NCI-H510A (cell line): ENCODE results near the gene CBL.
A peak's percentile ranks its signal among the peaks of the same experiment; 100 is the strongest.
"Not testable (repeated sequence)": the region's sequence is repeated elsewhere in the genome, so short reads cannot be mapped to it uniquely, and the experiment has no call there.

Source experiments
- DNase-seq: peaks from one replicate; lab custom pipeline; 2025; lab: John Stamatoyannopoulos, UW

The CBL gene

DNA sequence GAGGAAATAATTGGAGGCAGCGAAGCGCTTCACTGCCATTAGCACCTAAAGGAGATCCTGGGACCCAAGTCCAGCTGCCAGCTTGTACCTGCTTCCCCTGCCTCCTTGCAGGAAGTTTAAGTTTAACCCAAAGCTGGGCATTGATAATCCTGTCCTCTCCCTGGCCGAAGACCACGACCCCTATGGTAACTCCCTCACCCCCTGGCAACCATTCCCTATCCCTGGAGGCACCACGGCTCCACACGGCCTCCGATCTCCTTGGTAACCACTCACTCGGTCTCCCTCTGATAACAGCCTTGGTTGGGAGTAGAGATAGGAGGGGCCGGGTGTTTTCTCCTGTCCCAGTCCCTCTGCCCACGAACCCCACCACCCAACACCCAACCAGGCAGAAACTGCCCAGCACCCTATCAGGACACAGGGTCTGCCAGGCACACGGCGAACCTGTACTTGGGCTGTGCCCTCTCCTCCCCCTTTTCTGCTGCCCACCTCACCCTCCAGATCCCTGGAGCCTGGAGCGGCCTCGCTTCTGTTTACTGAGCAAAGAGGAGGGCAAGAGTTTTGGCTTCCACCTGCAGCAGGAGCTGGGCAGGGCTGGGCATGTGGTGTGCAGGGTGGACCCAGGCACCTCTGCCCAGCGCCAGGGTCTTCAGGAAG lies 20.0 kb upstream of the CBL start:
- no peak for DNase-seq

DNA sequence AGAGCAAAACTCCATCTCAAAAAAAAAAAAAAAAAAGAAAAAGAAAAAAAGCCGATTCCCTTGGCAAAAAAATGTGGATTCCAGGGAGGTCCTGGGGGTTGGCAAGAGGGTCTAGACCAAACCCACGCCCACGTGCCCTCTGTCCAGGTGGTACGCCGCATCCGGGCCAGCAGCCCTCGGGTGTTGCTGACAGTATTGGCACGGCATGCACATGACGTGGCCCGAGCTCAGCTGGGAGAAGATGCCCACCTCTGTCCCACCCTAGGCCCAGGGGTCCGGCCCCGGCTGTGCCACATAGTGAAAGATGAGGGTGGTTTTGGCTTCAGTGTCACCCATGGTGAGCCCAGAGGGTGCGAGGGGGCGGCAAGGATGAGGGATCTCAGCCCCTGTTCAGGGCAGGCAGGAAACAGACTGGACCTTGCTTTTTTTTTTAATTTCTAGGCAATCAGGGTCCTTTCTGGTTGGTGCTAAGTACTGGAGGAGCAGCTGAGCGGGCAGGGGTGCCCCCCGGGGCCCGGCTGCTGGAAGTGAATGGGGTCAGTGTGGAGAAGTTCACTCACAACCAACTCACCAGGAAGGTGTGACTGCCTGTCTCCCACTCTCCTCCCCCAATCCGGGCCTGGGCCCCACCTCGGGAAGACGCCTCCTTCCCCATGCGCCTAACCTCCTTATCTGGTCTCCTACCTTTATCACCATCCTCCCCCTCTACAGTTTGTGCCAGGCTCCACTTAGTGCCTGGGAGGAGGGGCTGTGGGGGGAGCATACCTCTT lies 18.8 kb upstream of the CBL start:
- DNase-seq, result no peak

DNA sequence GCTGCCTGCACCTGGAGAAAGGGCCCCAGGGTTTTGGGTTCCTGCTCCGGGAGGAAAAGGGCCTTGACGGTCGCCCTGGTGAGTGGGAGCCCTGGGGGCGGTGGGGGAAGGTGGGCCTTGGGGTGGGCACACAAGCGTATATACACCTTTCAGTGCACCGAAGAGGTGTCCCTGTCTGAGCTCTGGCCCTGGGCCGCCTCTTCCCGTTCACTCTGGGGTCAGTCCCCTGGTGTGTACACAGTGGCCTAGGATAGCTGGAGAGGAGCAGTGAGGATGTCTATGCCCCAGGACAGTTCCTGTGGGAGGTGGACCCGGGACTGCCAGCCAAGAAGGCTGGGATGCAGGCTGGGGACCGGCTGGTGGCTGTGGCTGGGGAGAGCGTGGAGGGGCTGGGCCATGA lies 18.1 kb upstream of the CBL start:
- DNase-seq, result no peak

DNA sequence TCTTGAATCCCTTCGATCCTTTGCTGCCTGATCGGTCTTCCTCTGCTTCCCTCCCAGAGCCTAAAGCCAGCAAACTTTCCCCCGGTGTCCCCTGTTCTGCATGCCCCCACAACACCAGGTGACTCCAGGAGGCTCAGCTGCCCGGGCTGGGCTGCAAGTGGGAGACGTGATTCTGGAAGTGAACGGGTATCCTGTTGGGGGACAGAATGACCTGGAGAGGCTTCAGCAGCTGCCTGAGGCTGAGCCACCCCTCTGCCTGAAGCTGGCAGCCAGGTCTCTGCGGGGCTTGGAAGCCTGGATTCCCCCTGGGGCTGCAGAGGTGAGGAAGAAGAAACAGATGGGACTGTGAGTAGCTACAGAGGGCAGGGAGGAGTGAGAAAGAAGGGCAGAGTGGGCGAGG lies 17.3 kb upstream of the CBL start:
- DNase-seq, result no peak

DNA sequence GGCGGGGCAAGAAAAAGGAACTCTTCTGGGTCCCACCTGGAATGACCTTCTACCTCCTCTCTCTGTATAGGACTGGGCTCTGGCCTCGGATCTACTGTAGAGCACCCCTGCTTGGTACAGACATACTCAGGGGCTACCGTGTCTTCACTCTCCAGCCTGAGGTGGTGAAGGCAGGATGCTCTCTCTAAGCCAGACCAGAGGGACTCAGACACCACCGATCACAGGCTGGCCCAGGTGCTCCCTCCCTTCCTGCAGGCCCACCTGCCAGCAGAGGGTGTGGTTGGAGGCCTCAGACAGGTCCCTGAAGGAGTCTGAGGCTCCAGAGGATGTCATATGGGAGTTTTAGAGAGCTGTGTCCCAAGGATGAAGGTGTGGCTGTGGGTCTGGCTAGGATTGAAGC lies 16.7 kb upstream of the CBL start:
- DNase-seq, result no peak

DNA sequence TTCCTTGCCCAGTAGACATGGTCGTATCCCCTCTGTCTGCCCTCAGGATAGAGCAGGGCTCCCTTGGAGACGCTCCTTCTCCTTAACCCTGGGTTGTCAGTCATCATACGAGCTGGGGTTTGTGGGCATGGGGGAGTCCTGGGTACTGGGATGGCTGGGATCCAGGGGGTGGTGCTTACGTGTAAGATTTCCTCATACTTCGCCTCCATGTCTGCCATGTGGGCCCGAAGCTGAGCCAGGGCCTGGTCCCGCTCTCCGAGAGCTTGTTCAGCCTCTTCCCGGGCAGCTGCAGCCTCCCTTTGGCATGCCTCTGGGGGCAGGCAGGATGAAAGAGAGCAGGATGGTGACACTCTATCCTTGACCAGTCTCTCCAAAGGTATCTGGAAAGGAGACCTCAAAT lies 15.6 kb upstream of the CBL start:
- DNase-seq, result no peak

DNA sequence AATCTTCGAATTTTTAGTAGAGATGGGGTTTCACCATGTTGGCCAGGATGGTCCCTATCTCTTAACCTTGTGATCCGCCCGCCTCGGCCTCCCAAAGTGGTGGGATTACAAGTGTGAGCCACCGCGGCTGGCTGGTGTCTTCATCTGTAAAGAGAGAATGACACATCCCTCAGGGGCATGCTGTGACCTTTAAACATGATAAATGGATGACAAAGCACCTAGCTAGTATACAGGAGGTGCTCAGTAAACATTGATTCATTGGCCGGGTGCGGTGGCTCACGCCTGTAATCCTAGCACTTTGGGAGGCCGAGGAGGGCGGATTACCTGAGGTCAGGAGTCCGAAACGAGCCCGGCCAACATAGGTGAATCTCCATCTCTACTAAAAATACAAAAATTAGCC lies 14.9 kb upstream of the CBL start:
- DNase-seq, result not testable (repeated sequence)

DNA sequence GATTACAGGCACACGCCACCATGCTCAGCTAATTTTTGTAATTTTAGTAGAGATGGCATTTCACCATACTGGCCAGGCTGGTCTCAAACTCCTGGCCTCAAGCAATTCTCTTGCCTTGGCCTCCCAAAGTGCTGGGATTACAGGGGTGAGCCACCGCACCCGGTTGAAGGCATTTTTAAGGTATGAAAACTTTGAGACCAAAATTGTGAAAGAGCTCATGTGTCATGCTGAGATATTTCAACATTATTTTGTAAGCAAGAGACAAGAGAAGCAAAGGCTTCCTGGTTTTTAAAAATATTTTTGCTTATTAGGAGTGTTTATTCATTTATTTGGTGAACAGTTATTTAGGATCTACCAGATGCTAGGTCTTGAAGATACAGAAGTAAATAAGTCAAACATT lies 14.0 kb upstream of the CBL start:
- DNase-seq, result no peak

DNA sequence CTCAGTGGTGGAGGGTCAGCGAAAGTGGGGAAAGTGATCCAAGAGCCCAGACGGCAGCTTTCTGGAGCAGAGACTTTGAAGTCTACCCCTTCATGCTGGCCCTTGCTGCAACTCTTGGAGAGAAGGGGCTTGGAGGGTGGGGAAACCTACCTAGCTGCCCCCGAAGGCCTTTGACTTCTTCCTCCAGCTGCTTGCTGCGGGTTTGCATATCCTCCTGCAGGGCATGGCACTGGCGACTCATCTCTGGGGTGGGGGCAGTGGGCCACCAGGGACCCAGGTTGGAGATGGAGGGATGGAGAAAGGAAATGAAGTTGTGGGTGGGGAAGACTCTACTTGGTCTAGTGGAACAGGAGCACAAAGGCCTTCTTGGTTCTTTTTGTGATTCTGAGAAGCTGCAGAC lies 13.1 kb upstream of the CBL start:
- no peak for DNase-seq

DNA sequence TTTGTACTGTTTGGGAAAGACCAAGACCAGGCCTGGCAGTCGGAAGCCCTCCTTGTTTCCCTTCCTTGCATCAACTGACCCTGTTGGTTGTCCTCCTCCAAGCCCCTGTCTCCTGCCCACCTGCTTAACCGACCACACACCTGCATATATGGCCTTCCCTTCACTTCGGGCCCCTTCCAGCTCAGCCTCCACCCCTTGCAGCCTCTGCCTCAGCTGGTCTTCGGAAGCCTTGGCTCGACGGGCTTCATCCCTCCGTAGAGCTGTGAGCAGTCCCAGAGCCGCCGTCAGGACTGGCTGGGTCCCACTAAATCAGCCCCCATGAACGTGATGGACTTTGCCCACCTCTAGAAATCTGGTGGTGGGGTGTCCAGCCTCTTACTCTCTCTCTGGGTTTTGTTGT lies 12.5 kb upstream of the CBL start:
- no peak for DNase-seq

DNA sequence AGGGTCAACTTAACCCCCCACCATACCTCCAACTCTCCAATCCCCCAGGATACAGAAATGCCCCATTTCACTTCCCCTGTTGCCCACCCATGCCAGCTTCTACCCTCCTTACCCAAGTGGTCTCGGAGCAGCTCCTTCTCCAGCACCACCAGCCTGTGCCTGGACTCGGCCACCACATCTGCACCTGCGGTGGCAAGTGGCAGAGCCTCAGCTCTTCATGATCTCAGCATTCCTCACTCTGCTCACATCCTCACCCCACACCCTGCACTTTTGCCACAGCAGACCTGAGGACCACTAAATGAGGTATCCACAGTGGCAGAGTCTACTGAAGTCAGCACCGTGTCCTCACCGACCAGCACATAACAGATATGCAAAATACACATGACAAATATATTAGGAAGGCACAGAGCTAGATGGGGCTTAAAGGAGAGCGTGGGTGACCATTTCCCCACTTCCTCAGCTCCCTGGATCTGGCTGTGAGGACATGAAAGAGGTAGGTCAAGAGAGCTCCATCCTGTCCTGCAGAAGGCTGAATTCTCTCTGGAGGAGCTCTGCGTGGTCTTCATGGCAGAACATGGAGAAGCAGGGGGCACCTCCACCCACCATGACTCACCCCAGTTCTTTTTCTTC lies 11.2 kb upstream of the CBL start:
- DNase-seq, result no peak

DNA sequence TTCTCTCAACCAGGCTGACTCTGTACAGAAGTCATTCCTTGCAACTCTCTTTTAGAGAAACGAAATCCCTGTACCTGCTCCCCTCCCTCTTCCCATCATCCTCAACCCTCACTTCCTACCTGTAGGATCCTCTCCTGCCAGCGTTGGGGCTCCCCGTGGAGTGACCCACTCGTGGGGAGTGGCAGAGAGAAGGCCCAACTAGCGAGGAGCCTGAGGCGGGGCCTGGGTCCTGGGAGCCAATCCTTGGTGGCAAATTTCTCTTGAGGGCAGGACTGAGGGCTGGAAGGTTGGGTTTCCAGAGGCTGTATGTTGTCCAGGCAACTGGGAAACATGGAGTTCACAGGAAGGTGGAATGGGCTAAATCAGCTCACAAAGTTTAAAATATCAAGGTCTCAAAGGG lies 10.5 kb upstream of the CBL start:
- DNase-seq, result peak; percentile 87

DNA sequence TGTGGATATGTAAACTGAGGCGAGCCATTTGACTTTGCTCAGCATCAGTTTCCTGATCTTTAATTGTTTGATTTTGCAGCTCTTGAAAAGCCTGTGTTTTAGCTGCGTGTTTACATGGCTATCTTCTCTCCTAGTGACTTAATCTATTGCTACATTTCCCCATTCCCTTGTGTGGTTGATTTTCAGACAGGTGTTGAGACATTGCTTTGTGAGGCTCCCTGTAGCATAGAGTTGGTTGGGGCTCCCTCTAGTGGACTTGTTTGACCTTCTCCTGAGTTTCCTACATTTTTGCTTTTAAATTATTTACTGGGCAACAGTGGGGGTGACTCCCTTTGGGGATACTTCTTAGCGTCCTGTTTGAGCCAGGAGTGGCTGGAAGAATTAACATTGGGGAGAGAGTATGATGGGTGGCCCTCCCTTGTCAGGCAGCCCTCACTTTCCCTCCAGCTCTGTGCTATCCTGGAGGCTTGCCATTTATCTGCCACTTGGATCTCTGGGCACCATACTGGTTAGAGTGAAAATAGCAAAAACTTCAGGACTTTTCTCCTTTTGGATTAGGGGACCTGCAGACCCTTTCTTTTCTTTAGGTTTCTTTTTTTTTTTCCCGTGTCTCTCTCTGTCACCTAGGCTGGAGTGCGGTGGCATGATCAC lies 9.2 kb upstream of the CBL start:
- peak; percentile 70 for DNase-seq

DNA sequence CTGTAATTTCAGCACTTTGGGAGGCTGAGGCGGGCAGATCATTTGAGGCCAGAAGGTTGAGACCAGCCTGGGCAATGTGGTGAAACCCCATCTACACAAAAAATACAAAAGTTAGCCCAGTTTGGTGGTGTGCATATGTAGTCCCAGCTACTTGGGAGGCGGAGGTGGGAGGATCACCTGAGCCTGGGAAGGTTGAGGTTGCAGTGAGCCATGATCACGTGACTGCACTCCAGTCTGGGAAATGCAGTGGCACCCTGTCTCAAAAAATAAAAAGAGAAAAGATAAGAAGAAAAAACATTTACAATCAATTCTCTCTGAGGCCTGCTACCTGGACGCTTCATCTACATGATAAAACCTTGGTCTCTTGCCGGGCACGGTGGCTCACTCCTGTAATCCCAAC lies 7.2 kb upstream of the CBL start:
- no peak for DNase-seq

DNA sequence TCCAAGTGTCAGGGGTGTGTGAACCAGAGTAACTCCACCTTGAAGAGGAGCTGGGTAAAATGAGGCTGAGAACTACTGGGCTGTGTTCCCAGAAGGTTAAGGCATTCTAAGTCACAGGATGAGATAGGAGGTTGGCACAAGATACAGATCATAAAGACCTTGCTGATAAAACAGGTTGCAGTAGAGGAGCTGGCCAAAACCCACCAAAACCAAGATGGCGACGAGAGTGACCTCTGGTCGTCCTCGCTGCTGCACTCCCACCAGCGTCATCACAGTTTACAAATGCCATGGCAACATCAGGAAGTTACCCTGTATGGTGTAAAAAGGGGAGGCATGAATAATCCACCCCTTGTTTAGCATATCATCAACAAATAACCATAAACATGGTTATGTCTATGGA lies 4.9 kb upstream of the CBL start:
- DNase-seq, result not testable (repeated sequence)

DNA sequence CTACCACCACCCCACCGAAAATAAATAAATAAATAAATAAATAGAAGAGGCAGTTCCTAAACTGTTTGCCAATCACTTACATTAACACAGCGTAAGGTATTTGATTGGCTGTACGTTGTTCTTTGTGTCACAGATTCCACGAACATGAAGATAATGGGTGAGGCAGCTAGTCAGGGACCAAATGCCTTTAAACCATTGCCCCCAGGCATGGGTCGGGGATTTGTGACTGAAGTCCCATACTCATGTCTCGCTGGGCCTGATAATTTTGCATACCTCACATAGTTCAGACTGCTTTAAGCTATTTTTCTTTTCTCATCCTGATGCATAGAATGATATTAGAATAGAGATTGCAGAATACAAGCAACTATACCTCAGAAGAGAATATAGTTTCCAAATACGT lies 3.6 kb upstream of the CBL start:
- DNase-seq, result no peak

DNA sequence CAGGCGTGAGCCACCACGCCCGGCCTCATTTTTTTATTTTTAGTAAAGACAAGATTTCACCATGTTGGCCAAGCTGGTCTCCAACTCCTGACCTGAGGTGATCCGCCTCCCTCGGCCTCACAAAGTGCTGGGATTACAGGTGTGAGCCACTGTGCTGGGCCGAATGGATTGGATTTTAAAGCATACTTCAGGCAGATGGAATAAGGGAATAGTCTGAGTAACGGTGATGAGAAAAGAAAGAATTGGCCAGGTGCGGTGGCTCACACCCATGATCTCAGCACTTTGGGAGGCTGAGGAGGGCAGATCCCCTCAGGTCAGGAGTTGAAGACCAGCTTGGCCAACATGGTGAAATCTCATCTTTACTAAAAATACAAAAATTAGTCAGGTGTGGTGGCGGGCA lies 2.1 kb upstream of the CBL start:
- DNase-seq, result no peak

DNA sequence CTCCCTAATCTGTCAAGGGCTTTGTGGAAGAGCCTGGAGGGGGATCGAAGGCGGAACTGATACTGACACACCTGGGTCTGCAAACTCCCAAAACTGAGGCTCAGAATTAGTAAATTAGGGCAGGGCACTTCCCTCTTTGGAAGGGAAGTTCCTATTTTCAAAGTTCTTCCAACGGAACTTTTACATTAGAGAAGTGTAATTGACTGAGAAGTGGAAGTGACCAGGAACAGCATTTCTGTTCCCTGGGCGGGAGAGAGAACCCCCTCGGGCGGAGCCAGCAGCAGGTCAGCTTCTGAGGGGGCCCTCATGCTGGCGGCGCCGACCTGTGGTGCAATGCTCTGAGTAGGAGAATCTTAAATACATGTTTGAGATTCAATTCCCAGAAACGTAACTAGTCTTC lies 1.1 kb upstream of the CBL start:
- DNase-seq, result no peak

DNA sequence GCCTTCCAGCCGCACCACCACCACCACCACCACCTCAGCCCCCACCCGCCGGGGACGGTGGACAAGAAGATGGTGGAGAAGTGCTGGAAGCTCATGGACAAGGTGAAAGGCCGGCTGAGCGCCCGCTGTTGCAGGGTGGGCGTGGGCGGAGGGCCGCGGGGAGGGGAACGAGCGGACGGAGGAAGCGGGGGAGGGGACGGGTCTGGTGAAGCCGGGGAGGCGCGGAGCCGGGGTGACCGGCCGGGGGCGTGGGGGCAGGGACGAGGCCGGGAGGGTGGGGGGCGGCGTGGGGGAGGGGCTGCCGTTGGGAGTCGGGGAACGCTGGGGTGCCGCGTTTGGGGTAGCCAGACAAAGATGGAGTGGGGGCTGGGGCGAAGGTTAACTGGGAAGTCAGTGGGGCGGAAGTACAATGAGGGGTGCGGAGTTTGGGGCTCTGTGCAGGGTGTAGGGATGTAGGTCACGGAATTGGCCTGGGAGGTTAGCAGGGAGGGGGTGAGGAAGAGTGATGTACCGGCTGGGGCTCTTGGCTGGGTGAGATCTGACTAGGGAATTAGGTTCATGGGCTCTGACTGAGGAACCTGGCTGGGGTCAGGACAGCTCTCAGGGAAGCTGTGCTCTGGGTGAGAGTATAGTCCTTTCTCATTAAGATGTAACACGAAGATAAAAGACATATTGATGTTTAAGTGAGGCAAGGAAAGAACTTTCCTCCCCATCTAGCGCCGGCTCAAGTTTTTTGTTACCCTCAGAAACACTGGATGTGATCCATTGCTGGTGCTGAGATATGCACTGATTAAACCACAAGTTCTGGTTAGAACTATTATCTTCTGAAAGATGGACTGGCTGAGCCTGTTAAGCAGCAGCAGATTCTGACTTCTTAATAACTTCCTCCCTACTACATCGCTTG lies 624 bp downstream of the CBL start:
- no peak for DNase-seq

DNA sequence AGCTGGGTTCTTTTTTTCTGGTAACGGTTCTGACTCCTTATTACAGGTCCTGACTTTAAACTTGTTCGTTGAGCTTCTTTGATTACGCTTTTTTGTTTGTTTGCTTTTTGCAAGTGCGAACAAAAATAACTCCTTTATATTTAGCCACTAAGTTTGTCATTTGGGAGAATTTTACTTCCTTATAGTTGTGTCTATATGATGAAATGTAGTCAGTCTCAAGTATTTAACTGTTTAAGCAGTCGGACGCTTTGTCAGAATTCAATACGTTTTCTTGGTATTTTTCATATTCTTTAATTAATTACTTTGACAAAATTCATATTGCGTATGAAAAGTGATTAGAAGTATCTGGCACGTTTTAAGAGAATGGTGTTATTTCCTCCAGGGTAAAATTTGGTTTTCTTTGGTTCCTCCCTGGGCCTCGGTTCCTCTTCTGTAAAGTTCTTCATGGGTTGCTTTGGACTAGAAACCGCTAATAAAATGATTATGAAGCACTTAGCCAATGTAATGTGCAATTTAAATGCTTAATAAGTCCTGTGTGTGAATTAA lies 1.3 kb downstream of the CBL start:
- no peak for DNase-seq

DNA sequence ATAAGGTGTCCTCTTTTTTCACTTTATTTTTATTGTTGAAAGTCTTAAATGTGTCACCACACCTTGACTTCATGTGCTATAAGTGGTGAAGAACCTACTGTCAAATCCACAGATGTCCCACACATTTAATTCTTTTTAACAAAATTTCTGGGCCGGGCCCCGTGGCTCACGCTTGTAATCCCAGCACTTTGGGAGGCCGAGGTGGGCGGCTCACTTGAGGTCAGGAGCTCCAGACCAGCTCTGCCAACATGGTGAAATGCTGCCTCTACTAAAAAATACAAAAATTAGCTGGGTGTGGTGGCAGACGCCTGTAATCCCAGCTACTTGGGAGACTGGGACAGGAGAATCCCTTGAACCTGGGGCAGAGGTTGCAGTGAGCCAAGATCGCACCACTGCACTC lies 3.0 kb downstream of the CBL start:
- no peak for DNase-seq

DNA sequence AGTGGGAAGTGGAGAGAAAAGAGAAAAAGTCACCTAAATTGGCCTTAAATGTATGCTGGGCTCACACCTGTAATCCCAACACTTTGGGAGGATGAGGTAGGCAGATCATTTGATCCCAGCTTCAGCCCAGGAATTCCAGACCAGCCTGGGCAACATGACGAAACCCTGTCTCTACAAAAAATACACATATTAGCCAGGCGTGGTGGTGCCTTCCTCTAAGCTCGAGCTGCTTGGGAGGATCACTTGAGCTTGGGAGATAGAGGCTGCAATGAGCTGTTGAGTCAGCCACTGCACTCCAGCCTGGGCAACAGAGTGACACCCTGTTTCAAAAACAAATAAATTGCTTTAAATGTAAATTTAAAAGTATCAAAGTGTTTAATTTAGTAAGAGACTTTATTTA lies 3.9 kb downstream of the CBL start:
- DNase-seq, result no peak
